Dermis blood vessel endothelial cell (primary cell): ENCODE data around the gene ALPP. TPM values are rescaled to one million over a fixed set of nuclear protein-coding genes. Genes with fewer than 3 reads are reported as not detected.
"Not testable (repeated sequence)": the region's sequence is repeated elsewhere in the genome, so short reads cannot be mapped to it uniquely, and the experiment has no call there.

Source experiments
- DNase-seq: peaks from one replicate; pipeline ENCODE4 v3.0.0; 2010
- total RNA-seq: library from RNA; depleted of rRNA; stranded (reverse); fragments of >200 nt; gene quantifications from 2 replicates; pipeline ENCODE4 v1.2.3, GENCODE V29; 2014

Gene ALPP
- total RNA-seq, 1 donor from 2014 or later = not detected

GRCh38 chr2:232382331-232383225 is 4.0 kb downstream of the ALPP start:
- no peak for DNase-seq

GRCh38 chr2:232384466-232384865 is 5.9 kb downstream of the ALPP start:
- DNase-seq = no peak

- DNase-seq = not testable (repeated sequence)
Observed at GRCh38 chr2:232385058-232385457, 6.5 kb downstream of the ALPP start.

GRCh38 chr2:232385660-232386489 is 7.3 kb downstream of the ALPP start:
- no peak for DNase-seq

GRCh38 chr2:232386490-232386739 is 7.9 kb downstream of the ALPP start:
- DNase-seq = no peak

- DNase-seq = peak; percentile 26
Observed at GRCh38 chr2:232386740-232387450, 8.3 kb downstream of the ALPP start.

- DNase-seq = no peak
Observed at GRCh38 chr2:232387451-232388171, 9.1 kb downstream of the ALPP start.

- no peak for DNase-seq
Observed at GRCh38 chr2:232388324-232388891, 9.9 kb downstream of the ALPP start.

GRCh38 chr2:232389327-232389726 is 10.8 kb downstream of the ALPP start:
- no peak for DNase-seq

GRCh38 chr2:232390661-232391060 is 12.1 kb downstream of the ALPP start:
- no peak for DNase-seq

GRCh38 chr2:232393556-232393955 is 15.0 kb downstream of the ALPP start:
- DNase-seq = no peak

- not testable (repeated sequence) for DNase-seq
Observed at GRCh38 chr2:232394431-232394830, 15.9 kb downstream of the ALPP start.

- DNase-seq = no peak
Observed at GRCh38 chr2:232395586-232395985, 17.0 kb downstream of the ALPP start.

- no peak for DNase-seq
Observed at GRCh38 chr2:232396683-232397082, 18.1 kb downstream of the ALPP start.

GRCh38 chr2:232398293-232399034 is 19.9 kb downstream of the ALPP start:
- no peak for DNase-seq

- DNase-seq = no peak
Observed at GRCh38 chr2:232400256-232401015, 21.9 kb downstream of the ALPP start.

- no peak for DNase-seq
Observed at GRCh38 chr2:232402518-232402917, 24.0 kb downstream of the ALPP start.

- DNase-seq = no peak
Observed at GRCh38 chr2:232405943-232406510, 27.5 kb downstream of the ALPP start.

- DNase-seq = no peak
Observed at GRCh38 chr2:232406556-232407310, 28.2 kb downstream of the ALPP start, which contains the start of gene ALPG. Gene ALPG, plus strand, starts transcription at chr2:232406844. Its CDS starts 51 bp downstream, at chr2:232406895.
